Activated CD8-positive, alpha-beta memory T cell treated with anti-CD3 and anti-CD28 coated beads for 4 hours (primary cell): Measurements from ENCODE around the gene CDH5.
A peak's percentile ranks its signal among the peaks of the same experiment; 100 is the strongest.

ENCODE experiments used
- DNase-seq, 2 donors: peaks; one replicate each; pipeline ENCODE4 v3.0.0-alpha.2; 2020; ENCODE audit warnings: low read depth in 2 of 2

CDH5 gene

DNA sequence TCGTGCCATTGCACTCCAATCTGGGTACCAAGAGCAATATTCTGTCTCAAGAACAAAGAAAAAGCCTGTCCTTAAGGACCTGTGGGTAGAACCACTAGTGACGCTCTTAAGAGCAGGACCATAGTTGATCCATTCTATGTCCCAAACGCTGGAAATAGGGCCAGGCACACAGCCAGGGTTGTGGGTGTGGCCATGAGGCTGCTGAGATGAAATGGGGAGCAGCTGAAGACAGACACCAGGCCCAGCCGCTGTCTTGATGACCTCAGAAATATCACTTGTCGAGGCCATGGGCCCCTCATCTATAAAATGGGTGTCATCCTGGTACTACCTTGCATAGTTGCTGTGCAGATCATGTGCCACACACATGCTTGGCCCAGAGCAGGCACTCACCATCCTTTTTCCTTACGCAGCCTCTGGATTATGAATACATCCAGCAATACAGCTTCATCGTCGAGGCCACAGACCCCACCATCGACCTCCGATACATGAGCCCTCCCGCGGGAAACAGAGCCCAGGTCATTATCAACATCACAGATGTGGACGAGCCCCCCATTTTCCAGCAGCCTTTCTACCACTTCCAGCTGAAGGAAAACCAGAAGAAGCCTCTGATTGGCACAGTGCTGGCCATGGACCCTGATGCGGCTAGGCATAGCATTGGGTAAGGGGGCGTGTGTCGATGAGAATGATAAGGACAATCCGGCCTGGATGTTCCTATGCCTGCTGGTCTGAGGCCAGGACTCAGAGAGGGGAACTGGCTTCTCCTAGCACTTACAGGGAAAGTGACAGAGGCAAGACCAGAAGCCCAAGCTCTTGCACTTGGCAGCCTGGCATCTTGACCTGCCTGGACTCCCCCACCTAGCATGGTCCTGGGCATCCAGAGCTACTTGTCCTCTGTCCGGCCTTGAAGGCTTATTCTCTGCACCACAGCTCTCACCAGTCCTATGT lies 25.5 kb downstream of the CDH5 start:
- DNase-seq, result no peak

DNA sequence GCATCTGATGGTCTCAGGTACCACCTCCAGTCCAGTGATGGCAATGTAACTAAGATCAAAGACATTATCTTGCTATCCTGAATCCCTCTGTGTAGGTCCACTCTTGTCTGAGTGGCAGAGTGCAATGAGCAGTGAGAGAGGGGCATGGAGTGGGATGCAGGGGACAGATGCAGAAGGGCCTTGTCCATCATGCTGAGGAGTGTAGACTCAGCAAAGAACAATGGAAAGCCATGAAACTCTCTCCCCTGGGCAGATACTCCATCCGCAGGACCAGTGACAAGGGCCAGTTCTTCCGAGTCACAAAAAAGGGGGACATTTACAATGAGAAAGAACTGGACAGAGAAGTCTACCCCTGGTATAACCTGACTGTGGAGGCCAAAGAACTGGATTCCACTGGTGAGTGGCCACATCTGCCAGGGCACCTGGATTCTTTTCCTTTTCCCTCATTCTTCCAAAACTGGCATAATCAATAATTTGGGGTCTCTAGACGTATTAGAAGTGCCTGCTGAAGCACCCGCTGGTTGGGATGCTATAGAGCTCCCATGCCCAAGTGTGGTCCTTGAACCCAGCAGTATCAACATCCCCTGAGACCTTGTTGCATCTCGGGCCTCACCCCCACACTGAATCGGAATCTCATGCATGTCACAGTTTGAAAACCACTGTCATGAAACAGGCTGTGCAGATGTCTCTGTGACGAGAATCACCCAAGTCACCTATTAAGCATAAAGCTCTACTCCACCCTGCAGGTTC lies 29.5 kb downstream of the CDH5 start:
- no peak for DNase-seq

- no peak for DNase-seq
Measured at GRCh38 chr16:66397736-66398433, 31.4 kb downstream of the CDH5 start.

DNA sequence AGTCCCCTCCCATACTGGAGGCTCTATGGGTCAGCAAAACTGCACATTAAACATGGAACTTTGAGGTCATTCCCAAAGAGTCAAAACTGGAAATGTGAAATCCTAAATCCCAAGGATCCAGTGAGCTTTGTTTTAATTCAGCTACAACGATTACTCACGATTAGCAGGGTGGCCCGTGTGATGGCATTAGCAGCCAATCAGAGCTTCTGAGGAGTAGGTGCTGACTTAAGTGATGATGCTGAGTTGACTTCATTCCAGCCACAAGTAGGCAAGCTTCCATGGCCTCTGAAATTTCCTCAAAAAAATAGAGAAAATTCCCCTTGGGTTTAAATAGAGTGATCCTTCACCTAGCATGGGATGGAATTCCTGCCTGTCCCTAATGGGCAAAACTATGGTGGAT lies 32.5 kb downstream of the CDH5 start:
- no peak for DNase-seq

GRCh38 chr16:66399930-66400329 lies 33.4 kb downstream of the CDH5 start:
- no peak for DNase-seq

DNA sequence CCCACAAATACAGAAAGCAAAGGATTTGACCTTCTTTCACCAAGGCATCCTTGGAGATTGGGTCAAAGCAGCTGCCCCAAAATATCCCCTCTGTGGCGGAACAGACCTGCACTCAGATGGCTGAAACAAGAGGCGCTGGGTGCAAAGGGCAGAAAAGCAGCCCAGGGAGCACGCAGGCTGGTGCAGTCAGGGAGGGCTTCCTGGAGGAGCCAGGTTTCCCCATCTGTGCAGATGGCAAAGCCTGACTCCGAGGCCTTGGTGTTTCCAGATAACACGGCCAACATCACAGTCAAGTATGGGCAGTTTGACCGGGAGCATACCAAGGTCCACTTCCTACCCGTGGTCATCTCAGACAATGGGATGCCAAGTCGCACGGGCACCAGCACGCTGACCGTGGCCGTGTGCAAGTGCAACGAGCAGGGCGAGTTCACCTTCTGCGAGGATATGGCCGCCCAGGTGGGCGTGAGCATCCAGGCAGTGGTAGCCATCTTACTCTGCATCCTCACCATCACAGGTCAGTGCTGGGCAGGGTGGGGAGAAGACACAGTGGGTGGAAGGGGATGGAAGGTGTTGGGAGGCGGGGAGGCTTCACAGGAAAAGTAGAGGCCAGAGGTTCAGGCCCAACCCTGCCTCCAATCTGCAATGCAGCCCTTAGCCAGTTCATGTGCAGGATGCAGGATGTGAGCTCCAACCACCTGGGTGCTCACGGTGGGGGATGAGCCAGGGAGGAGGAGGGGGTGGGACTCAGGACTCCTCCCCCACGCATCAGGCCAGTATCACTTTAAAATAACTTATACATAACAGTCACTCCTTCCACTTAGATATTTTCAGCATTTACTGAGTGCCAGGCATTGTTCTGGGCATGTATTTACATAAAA lies 34.3 kb downstream of the CDH5 start:
- no peak for DNase-seq

DNA sequence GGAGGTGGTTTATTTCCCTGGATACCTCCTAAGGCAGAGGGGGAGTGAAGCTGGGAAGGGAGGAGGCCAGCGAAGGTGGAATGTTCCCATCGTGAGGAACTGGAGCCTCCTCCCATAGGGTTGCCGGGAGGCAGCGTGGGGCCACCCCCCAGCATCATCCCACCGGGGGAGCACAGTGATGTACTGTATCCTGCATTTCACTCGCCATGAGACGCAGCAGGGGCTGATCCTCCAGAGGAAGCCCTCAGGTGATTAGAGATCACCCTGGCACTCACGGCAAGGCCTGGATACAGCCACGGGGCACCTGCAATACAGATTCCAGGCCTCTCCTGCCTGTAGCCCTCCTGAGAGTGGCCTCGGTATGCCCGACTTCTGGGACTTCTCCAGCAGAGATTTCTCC lies 35.1 kb downstream of the CDH5 start:
- DNase-seq, result no peak

- DNase-seq, result no peak
Measured at GRCh38 chr16:66402166-66402565, 35.7 kb downstream of the CDH5 start.

DNA sequence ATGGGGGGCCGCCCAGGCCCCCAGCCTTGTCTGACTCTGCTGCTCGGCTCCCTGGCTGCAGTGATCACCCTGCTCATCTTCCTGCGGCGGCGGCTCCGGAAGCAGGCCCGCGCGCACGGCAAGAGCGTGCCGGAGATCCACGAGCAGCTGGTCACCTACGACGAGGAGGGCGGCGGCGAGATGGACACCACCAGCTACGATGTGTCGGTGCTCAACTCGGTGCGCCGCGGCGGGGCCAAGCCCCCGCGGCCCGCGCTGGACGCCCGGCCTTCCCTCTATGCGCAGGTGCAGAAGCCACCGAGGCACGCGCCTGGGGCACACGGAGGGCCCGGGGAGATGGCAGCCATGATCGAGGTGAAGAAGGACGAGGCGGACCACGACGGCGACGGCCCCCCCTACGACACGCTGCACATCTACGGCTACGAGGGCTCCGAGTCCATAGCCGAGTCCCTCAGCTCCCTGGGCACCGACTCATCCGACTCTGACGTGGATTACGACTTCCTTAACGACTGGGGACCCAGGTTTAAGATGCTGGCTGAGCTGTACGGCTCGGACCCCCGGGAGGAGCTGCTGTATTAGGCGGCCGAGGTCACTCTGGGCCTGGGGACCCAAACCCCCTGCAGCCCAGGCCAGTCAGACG lies 36.2 kb downstream of the CDH5 start:
- no peak for DNase-seq

- no peak for DNase-seq
Measured at GRCh38 chr16:66403531-66404145, 37.1 kb downstream of the CDH5 start.

GRCh38 chr16:66405057-66405783 lies 38.7 kb downstream of the CDH5 start:
- no peak for DNase-seq

DNA sequence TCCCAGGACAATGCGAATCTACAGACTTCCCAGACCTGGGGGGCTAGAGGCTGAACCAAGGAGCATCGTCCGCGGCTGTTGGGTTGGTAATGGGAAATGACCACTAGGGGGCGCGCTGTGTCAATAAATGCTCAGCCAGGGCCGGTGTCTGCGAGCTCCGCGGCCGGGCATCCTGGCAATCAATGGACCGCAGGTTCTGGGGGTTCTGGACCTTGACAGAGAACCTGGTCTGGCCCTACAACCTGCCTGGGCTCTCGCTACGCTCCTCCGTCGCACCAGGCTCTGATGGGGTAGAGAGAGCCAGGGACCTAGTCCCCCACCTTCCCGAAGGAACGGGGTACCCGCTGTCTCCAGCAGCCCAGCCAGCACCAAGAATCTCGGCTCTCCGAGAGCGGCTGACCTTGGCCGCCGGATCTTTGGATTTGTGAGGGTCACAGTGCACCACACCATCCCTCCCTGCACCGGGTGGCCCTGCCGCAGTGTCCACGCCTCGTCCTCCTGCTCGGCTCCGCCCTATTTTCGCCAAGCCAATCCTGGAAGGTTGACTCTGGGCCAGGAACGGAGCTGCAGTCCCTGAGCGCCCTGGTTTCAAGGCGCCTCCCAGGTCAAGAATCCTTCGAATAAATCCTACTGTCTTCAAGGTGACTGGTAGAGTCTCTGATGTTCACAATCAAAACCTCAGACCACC lies 40.2 kb downstream of the CDH5 start:
- DNase-seq, result peak; percentile 65 to 80

GRCh38 chr16:66408163-66409048 lies 41.9 kb downstream of the CDH5 start:
- DNase-seq, result no peak

DNA sequence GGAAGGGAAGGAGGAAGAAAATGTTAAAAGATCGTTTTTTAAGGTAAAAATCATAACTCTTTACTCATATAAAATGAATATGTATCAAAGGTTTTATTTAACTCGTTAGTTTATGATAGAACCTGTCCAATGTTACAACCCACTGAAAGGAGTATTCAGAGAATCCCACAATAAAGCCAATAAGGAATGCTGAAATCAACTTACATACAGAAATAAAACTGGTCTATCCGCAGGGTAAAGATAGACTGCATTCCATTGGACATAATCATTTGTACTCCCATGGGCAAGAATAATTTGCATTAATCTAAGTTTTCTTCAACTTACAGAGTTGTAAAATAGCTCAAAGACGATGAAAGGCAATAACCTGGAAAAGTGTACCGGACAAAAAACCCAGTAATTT lies 42.7 kb downstream of the CDH5 start:
- no peak for DNase-seq

GRCh38 chr16:66412182-66412581 lies 45.7 kb downstream of the CDH5 start:
- DNase-seq, result no peak

- no peak for DNase-seq
Measured at GRCh38 chr16:66414891-66415290, 48.4 kb downstream of the CDH5 start.

- DNase-seq, result no peak
Measured at GRCh38 chr16:66416136-66416535, 49.6 kb downstream of the CDH5 start.
